Right atrium auricular region (tissue), 2 donors: ENCODE data around the gene NLRC5. TPM values are rescaled to one million over a fixed set of nuclear protein-coding genes. Genes with fewer than 3 reads are reported as not detected.
A peak's percentile ranks its signal among the peaks of the same experiment; 100 is the strongest.

Source experiments
- DNase-seq: peaks from one replicate; pipeline ENCODE4 v3.0.0-alpha.2; 2019; ENCODE audit warnings: low spot score
- H3K27ac ChIP-seq, 2 donors: fragments of 200-600 bp; sonication (generic); 1 replicate in 1 of 2; 2 replicates in 1 of 2; pipeline ENCODE4 v1.5.1; 2016 to 2019
- H3K27me3 ChIP-seq, 2 donors: fragments of 200-600 bp; sonication (generic); one replicate each; pipeline versions ENCODE4 v1.5.1 to v1.6.0; 2017 to 2019
- H3K36me3 ChIP-seq: fragments of 200-600 bp; sonication (generic); one replicate; pipeline ENCODE4 v1.5.1; 2016
- H3K4me1 ChIP-seq, 2 donors: fragments of 200-600 bp; sonication (generic); one replicate each; pipeline versions ENCODE4 v1.5.1 to v1.6.0; 2017 to 2019
- H3K4me3 ChIP-seq, 2 donors: fragments of 200-600 bp; sonication (generic); 1 replicate in 1 of 2; 2 replicates in 1 of 2; pipeline ENCODE4 v1.5.1; 2017 to 2019; ENCODE audit warnings: mild to moderate bottlenecking in 1 of 2, moderate library complexity in 1 of 2
- H3K9me3 ChIP-seq, 2 donors: fragments of 200-600 bp; sonication (generic); one replicate each; pipeline ENCODE4 v1.5.1; 2019
- CTCF ChIP-seq, 2 donors: fragments of 200-600 bp; sonication (generic); IDR thresholded peaks; one replicate each; pipeline ENCODE4 v1.5.1; 2019; ENCODE audit warnings: antibody characterized with exemption in 2 of 2
- total RNA-seq, 2 donors: library from RNA; depleted of rRNA; stranded (reverse); fragments of >200 nt; gene quantifications; one replicate each; pipeline ENCODE4 v1.1.0, GENCODE V29; 2016

Gene NLRC5
- total RNA-seq, 2 donors from 2014 or later = 8.0 to 9.7 TPM

GRCh38 chr16:57012353-57012752 is 23.0 kb downstream of the NLRC5 start:
- H3K27ac ChIP-seq = no peak overlapping the region
- H3K4me3 ChIP-seq = no peak overlapping the region
- no peaks in the 10 kb centered on the region for H3K36me3 ChIP-seq

GRCh38 chr16:57013229-57013628 is 23.9 kb downstream of the NLRC5 start:
- H3K36me3 ChIP-seq = peaks cover 7% of the 10 kb centered on the region
- no peak for TF ChIP-seq CTCF (IDR thresholded peaks at IDR 0.05)
- H3K27ac ChIP-seq = no peak overlapping the region

More at GRCh38 chr16:57012353-57012752, 23.0 kb downstream of the NLRC5 start:
- Histone ChIP-seq H3K4me1 (no peaks in the 10 kb centered on the region), H3K9me3 (no peaks in the 10 kb centered on the region), H3K27me3 (no peaks in the 10 kb centered on the region)
- DNase-seq = no peak
- no peak for TF ChIP-seq CTCF (IDR thresholded peaks at IDR 0.05)

GRCh38 chr16:57013902-57014301 is 24.5 kb downstream of the NLRC5 start:
- TF ChIP-seq CTCF (IDR thresholded peaks at IDR 0.05) = no peak
- H3K27me3 ChIP-seq = no peaks in the 10 kb centered on the region
- H3K36me3 ChIP-seq = peaks cover 11% of the 10 kb centered on the region
- H3K4me1 ChIP-seq = no peaks in the 10 kb centered on the region
- H3K27ac ChIP-seq = peak overlapping the region; percentile 26 to 48
- DNase-seq = no peak
- no peaks in the 10 kb centered on the region for H3K9me3 ChIP-seq
- H3K4me3 ChIP-seq = no peak overlapping the region

More at GRCh38 chr16:57013229-57013628, 23.9 kb downstream of the NLRC5 start:
- H3K4me3 ChIP-seq = no peak overlapping the region
- H3K4me1 ChIP-seq = no peaks in the 10 kb centered on the region
- no peaks in the 10 kb centered on the region for H3K27me3 ChIP-seq
- H3K9me3 ChIP-seq = no peaks in the 10 kb centered on the region
- DNase-seq = no peak

- peaks cover 19% of the 10 kb centered on the region for H3K36me3 ChIP-seq
Measured at GRCh38 chr16:57016301-57016700, 26.9 kb downstream of the NLRC5 start.

GRCh38 chr16:57016831-57017230 is 27.5 kb downstream of the NLRC5 start:
- Histone ChIP-seq H3K4me1 (no peaks in the 10 kb centered on the region), H3K4me3 (no peak overlapping the region), H3K9me3 (no peaks in the 10 kb centered on the region), H3K27ac (no peak overlapping the region), H3K36me3 (peaks cover 25% of the 10 kb centered on the region), H3K27me3 (no peaks in the 10 kb centered on the region)
- TF ChIP-seq CTCF (IDR thresholded peaks at IDR 0.05) = no peak
- DNase-seq = no peak

More at GRCh38 chr16:57016301-57016700, 26.9 kb downstream of the NLRC5 start:
- Histone ChIP-seq H3K27ac (no peak overlapping the region), H3K9me3 (no peaks in the 10 kb centered on the region), H3K27me3 (no peaks in the 10 kb centered on the region), H3K4me3 (no peak overlapping the region), H3K4me1 (no peaks in the 10 kb centered on the region)
- DNase-seq = no peak
- TF ChIP-seq CTCF (IDR thresholded peaks at IDR 0.05) = no peak

- Histone ChIP-seq H3K4me3 (no peak overlapping the region), H3K27me3 (no peaks in the 10 kb centered on the region), H3K9me3 (no peaks in the 10 kb centered on the region), H3K27ac (no peak overlapping the region), H3K4me1 (no peaks in the 10 kb centered on the region), H3K36me3 (peaks cover 26% of the 10 kb centered on the region)
- TF ChIP-seq CTCF (IDR thresholded peaks at IDR 0.05) = no peak
- no peak for DNase-seq
Measured at GRCh38 chr16:57017251-57017650, 27.9 kb downstream of the NLRC5 start.
